ENCODE measurements around the gene SCTR.

SCTR gene

GRCh38 chr2:119480184-119480583 is 44.1 kb downstream of the SCTR start:
- Histone ChIP-seq H3K27me3 (ENCODE audit: low read depth) (no peaks in the 10 kb centered on the region), H3K4me1 (no peaks in the 10 kb centered on the region), H3K4me3 (no peak overlapping the region), H3K36me3 (replicated peaks) (no peaks in the 10 kb centered on the region), H3K9me3 (no peaks in the 10 kb centered on the region)
- in situ Hi-C loops (cut with MboI; ENCODE audit: low sequenced_read_pairs): no loop called here
- no peak for DNase-seq (ENCODE audit: low spot score in 2 of 2)

GRCh38 chr2:119478978-119479295 is 45.3 kb downstream of the SCTR start:
- H3K4me3 ChIP-seq: no peak overlapping the region
- in situ Hi-C loops (cut with MboI; ENCODE audit: low sequenced_read_pairs): no loop called here
- H3K27me3 ChIP-seq (ENCODE audit: low read depth): no peaks in the 10 kb centered on the region
- no peaks in the 10 kb centered on the region for H3K36me3 ChIP-seq (replicated peaks)
- DNase-seq (ENCODE audit: low spot score in 2 of 2): no peak
- no peaks in the 10 kb centered on the region for H3K4me1 ChIP-seq
- no peaks in the 10 kb centered on the region for H3K9me3 ChIP-seq

DNA sequence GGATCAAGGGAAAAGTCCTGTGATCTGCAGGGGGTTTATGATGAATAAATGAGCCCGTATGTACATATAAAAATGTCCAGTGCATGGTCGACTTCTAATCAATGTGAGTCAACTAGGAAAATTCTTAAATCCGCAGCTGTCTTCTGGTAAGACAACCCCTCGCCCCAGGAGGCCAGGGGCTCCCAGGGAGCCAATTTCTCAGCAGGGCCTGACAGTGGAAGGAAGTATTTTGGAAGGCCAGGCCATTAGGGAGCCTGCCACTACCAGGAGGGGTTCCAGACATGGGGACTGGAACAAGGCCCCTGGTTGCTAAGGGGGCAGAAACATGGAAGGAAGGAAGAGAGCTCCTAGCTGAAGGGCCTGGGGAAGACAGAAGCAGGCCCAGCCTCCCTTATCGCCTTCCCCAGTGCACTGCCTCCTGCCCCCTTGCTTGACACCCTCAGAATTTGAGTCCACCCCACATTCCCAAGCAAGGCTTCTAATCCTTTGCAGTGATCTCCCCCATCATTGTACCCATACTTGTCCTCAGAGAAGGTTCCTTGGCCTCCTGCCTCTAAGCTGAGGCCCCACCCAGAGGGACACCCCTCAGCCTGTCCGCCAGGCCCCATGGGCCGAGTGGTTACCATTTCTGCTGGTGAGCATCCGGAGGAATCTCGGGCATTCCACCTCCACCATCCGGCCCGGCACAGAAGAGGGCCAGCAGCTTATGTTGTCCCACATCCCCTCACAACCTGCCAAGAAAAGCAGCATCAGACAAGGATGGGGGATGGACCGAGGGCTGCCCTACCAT is 45.9 kb downstream of the SCTR start:
- no peak for DNase-seq (ENCODE audit: low spot score in 2 of 2)
- H3K4me1 ChIP-seq: no peaks in the 10 kb centered on the region
- H3K36me3 ChIP-seq (replicated peaks): no peaks in the 10 kb centered on the region
- no peaks in the 10 kb centered on the region for H3K27me3 ChIP-seq (ENCODE audit: low read depth)
- in situ Hi-C loops (cut with MboI; ENCODE audit: low sequenced_read_pairs): no loop called here
- H3K9me3 ChIP-seq: no peaks in the 10 kb centered on the region
- H3K4me3 ChIP-seq: no peak overlapping the region

GRCh38 chr2:119477113-119477505 is 47.2 kb downstream of the SCTR start:
- in situ Hi-C loops (cut with MboI; ENCODE audit: low sequenced_read_pairs): no loop called here

GRCh38 chr2:119476301-119477112 is 47.8 kb downstream of the SCTR start:
- Histone ChIP-seq H3K36me3 (replicated peaks) (no peaks in the 10 kb centered on the region), H3K4me3 (no peak overlapping the region), H3K4me1 (no peaks in the 10 kb centered on the region), H3K9me3 (no peaks in the 10 kb centered on the region), H3K27me3 (ENCODE audit: low read depth) (no peaks in the 10 kb centered on the region)
- DNase-seq (ENCODE audit: low spot score in 2 of 2): peak; percentile 62 to 73
- in situ Hi-C loops (cut with MboI; ENCODE audit: low sequenced_read_pairs): no loop called here

More at GRCh38 chr2:119477113-119477505, 47.2 kb downstream of the SCTR start:
- Histone ChIP-seq H3K36me3 (replicated peaks) (no peaks in the 10 kb centered on the region), H3K27me3 (ENCODE audit: low read depth) (no peaks in the 10 kb centered on the region), H3K4me1 (no peaks in the 10 kb centered on the region), H3K4me3 (no peak overlapping the region), H3K9me3 (no peaks in the 10 kb centered on the region)
- DNase-seq (ENCODE audit: low spot score in 2 of 2): no peak

GRCh38 chr2:119475857-119476244 is 48.4 kb downstream of the SCTR start:
- in situ Hi-C loops (cut with MboI; ENCODE audit: low sequenced_read_pairs): no loop called here
- no peak for DNase-seq (ENCODE audit: low spot score in 2 of 2)
- H3K36me3 ChIP-seq (replicated peaks): no peaks in the 10 kb centered on the region
- no peaks in the 10 kb centered on the region for H3K4me1 ChIP-seq
- no peaks in the 10 kb centered on the region for H3K9me3 ChIP-seq
- H3K27me3 ChIP-seq (ENCODE audit: low read depth): no peaks in the 10 kb centered on the region
- no peak overlapping the region for H3K4me3 ChIP-seq

GRCh38 chr2:119475225-119475856 is 48.9 kb downstream of the SCTR start:
- Histone ChIP-seq H3K9me3 (no peaks in the 10 kb centered on the region), H3K4me1 (no peaks in the 10 kb centered on the region), H3K36me3 (replicated peaks) (no peaks in the 10 kb centered on the region), H3K27me3 (ENCODE audit: low read depth) (no peaks in the 10 kb centered on the region), H3K4me3 (no peak overlapping the region)
- in situ Hi-C loops (cut with MboI; ENCODE audit: low sequenced_read_pairs): no loop called here
- DNase-seq (ENCODE audit: low spot score in 2 of 2): no peak

DNA sequence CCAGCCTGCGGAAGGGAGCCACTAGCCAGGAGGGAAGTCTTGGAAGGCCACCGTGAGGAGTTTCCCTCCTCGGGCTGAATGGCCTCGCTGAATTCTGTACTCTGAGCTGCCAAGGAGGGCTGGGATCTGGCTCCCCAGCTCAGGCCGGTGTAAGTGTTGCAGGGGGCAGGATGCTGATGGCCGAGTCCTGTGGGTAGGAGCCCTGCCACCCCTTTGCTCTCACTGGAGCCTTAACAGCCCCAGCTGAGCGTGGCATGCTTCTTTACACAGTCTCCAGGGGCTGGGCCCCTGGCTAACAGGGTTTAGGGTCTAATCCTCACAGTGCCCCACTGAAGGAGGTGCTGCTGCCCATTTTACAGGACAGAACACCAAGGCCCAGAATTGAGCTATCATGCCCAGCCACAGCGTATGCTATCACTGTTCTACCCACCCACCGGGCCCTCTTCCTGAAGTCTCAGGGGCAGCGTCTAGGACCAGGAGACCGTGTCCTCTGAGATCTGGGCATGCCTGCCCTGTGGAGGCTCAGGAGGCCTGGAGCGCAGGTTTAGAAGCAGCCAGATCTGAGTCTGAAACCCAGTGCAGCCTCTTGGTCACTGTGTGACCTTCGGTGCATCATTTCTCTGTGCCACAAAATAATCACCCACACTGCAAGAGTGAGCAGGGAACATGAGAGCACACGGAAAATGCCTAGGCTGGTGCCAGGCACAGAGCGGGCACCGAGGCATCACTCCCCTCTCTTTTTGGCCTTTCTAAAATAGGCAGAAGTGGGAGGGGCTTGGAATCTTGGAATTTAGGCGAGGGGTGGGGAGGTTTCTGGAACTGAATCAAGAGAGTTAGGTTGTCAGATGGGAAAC is 49.7 kb downstream of the SCTR start:
- Histone ChIP-seq H3K4me1 (peaks cover 2% of the 10 kb centered on the region; the same call in 1 of the 2 replicates), H3K27me3 (ENCODE audit: low read depth) (no peaks in the 10 kb centered on the region), H3K4me3 (no peak overlapping the region), H3K9me3 (no peaks in the 10 kb centered on the region), H3K36me3 (replicated peaks) (no peaks in the 10 kb centered on the region)
- no peak for DNase-seq (ENCODE audit: low spot score in 2 of 2)
- in situ Hi-C loops (cut with MboI; ENCODE audit: low sequenced_read_pairs): loop anchor here (5.0 kb wide), 1 partner anchor 62 kb away; no protein-coding TSS in a partner anchor

GRCh38 chr2:119473621-119474370 is 50.5 kb downstream of the SCTR start:
- Histone ChIP-seq H3K4me3 (no peak overlapping the region), H3K9me3 (no peaks in the 10 kb centered on the region)
- in situ Hi-C loops (cut with MboI; ENCODE audit: low sequenced_read_pairs): loop anchor here (5.0 kb wide), 1 partner anchor 61 kb away; no protein-coding TSS in a partner anchor

DNA sequence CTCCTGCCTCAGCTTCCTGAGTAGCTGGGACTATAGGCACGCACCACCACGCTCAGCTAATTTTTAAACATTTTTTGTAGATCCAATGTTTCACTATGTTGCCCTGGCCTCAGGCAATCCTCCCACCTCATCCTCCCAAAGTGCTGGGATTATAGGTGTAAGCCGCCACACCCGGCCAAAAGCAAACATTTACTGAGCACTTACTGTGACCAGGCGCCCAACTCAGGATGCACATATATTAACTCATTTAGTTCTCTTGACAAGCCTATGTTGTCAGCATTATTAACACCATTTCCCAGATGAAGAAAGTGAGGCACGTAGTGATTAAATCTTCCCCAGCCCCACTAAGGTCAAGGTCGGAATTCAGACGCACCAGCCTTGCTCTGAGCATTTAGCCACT is 51.5 kb downstream of the SCTR start:
- Histone ChIP-seq H3K27me3 (ENCODE audit: low read depth) (no peaks in the 10 kb centered on the region), H3K36me3 (replicated peaks) (no peaks in the 10 kb centered on the region), H3K4me3 (no peak overlapping the region), H3K9me3 (no peaks in the 10 kb centered on the region), H3K4me1 (peaks cover 3% of the 10 kb centered on the region; the same call in 1 of the 2 replicates)
- no peak for DNase-seq (ENCODE audit: low spot score in 2 of 2)
- in situ Hi-C loops (cut with MboI; ENCODE audit: low sequenced_read_pairs): loop anchor here (5.0 kb wide), 1 partner anchor 60 kb away; no protein-coding TSS in a partner anchor

More at GRCh38 chr2:119473621-119474370, 50.5 kb downstream of the SCTR start:
- Histone ChIP-seq H3K36me3 (replicated peaks) (no peaks in the 10 kb centered on the region), H3K4me1 (peaks cover 3% of the 10 kb centered on the region; the same call in 1 of the 2 replicates), H3K27me3 (ENCODE audit: low read depth) (no peaks in the 10 kb centered on the region)
- DNase-seq (ENCODE audit: low spot score in 2 of 2): no peak

GRCh38 chr2:119469661-119470297 is 54.5 kb downstream of the SCTR start:
- in situ Hi-C loops (cut with MboI; ENCODE audit: low sequenced_read_pairs): loop anchor here (5.0 kb wide), 1 partner anchor 57 kb away; no protein-coding TSS in a partner anchor
- Histone ChIP-seq H3K9me3 (no peaks in the 10 kb centered on the region), H3K4me3 (no peak overlapping the region), H3K4me1 (peaks cover 3% of the 10 kb centered on the region; the same call in 1 of the 2 replicates), H3K36me3 (replicated peaks) (no peaks in the 10 kb centered on the region), H3K27me3 (ENCODE audit: low read depth) (no peaks in the 10 kb centered on the region)
- DNase-seq (ENCODE audit: low spot score in 2 of 2): peak in 1 of 2 experiments; percentile 20

DNA sequence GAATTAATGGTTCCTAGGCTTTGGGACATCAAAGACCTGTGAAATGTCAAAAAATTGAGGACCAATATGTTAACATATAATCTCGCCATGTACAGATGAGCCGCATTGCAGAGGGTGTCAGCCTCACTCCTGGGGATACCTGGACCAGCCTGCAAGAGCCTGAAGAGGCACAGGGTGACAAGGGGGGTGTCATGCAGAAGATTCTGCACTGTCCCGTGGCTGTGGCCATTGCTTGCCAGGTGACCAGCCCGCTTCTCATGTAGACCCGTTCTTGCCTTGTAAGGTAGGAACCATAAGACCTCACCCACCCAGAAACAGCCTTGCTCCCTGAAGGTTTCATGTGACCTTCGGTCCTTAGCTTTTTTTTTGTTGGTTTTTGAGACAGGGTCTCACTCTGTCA is 55.2 kb downstream of the SCTR start:
- Histone ChIP-seq H3K27me3 (ENCODE audit: low read depth) (no peaks in the 10 kb centered on the region), H3K9me3 (no peaks in the 10 kb centered on the region), H3K36me3 (replicated peaks) (no peaks in the 10 kb centered on the region), H3K4me3 (no peak overlapping the region), H3K4me1 (peaks cover 3% of the 10 kb centered on the region; the same call in 1 of the 2 replicates)
- in situ Hi-C loops (cut with MboI; ENCODE audit: low sequenced_read_pairs): no loop called here
- DNase-seq (ENCODE audit: low spot score in 2 of 2): no peak
